Measurements from ENCODE around the gene CEP70.
"Not testable (repeated sequence)": the region's sequence is repeated elsewhere in the genome, so short reads cannot be mapped to it uniquely, and the experiment has no call there.

DNA sequence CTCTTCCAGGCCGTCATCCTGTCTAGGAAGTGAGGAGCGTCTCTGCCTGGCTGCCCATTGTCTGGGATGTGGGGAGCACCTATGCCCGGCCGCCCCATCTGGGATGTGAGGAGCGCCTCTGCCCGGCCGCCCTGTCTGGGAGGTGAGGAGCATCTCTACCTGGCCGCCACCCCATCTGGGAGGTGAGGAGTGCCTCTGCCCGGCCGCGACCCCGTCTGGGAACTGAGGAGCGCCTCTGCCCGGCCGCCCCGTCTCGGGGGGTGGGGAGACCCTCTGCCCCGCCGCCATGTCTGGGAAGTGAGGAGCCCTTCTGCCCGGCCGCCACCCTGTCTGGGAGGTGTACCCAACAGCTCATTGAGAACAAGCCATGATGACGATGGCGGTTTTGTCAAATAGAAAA, 72.6 kb downstream of the CEP70 start:
- TF ChIP-seq, protein P1, sequence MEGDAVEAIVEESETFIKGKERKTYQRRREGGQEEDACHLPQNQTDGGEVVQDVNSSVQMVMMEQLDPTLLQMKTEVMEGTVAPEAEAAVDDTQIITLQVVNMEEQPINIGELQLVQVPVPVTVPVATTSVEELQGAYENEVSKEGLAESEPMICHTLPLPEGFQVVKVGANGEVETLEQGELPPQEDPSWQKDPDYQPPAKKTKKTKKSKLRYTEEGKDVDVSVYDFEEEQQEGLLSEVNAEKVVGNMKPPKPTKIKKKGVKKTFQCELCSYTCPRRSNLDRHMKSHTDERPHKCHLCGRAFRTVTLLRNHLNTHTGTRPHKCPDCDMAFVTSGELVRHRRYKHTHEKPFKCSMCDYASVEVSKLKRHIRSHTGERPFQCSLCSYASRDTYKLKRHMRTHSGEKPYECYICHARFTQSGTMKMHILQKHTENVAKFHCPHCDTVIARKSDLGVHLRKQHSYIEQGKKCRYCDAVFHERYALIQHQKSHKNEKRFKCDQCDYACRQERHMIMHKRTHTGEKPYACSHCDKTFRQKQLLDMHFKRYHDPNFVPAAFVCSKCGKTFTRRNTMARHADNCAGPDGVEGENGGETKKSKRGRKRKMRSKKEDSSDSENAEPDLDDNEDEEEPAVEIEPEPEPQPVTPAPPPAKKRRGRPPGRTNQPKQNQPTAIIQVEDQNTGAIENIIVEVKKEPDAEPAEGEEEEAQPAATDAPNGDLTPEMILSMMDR (IDR thresholded peaks at IDR 0.05), result not testable (repeated sequence)
- TF ChIP-seq POLR2A (IDR thresholded peaks at IDR 0.05), result not testable (repeated sequence)
